ENCODE data around the gene SNX27.

DNA sequence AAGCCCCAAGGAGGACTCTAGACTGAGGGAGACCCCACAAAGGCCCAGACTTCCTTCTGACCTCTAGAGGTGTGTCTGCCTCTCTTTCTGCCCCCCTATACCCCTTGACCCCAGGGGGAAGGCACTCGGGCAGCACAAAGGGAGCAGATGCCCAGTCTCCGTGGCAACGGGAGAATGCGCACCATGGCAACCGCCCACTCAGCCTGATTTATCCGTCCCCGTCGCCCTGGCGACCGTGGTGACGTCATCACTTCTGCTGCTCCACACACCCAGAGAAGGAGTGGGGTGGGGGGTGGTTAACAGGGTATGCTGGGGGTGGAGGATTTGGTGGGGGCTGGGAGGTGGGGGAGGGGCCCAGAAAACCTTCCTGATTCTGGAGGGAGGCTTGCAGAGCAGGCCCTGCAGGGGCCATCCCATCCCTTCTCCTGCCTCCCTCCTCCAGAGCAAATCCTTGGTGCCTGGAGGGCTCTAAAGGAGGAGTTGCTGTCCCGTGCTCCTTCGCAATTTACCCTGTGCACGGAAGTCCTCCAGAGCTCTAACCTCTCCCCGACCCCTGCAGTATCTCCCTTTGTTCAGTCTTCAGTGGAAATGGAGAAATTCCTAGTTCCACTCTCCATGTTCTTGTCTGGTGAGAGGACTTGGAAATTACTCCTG, 98.5 kb downstream of the SNX27 start:
- TF ChIP-seq, protein P1, sequence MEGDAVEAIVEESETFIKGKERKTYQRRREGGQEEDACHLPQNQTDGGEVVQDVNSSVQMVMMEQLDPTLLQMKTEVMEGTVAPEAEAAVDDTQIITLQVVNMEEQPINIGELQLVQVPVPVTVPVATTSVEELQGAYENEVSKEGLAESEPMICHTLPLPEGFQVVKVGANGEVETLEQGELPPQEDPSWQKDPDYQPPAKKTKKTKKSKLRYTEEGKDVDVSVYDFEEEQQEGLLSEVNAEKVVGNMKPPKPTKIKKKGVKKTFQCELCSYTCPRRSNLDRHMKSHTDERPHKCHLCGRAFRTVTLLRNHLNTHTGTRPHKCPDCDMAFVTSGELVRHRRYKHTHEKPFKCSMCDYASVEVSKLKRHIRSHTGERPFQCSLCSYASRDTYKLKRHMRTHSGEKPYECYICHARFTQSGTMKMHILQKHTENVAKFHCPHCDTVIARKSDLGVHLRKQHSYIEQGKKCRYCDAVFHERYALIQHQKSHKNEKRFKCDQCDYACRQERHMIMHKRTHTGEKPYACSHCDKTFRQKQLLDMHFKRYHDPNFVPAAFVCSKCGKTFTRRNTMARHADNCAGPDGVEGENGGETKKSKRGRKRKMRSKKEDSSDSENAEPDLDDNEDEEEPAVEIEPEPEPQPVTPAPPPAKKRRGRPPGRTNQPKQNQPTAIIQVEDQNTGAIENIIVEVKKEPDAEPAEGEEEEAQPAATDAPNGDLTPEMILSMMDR (IDR thresholded peaks at IDR 0.05) = no peak
- TF ChIP-seq POLR2AphosphoS5 (IDR thresholded peaks at IDR 0.05) (no peak), POLR2A (IDR thresholded peaks at IDR 0.05) (no peak)
